Measurements from ENCODE around the gene LRRN3.

DNA sequence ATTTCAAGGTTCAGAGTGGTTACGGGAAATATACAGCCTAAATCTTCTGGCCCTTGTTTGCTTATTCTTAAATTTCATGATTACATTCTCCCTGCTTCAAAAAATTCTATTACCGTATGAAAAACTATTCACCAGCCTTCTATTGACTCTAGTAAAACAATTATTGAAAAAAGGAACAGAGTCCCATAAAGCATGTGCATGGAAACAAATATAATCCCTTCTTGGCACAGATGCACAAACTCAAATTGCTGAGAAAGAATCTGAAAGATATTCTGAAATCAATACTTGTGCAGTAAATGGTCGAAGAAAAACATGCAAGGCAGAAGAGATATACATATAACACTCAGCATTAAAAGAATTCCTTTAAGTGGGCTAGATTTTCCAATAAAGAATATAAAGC lies 83.6 kb downstream of the LRRN3 start:
- TF ChIP-seq, protein P1, sequence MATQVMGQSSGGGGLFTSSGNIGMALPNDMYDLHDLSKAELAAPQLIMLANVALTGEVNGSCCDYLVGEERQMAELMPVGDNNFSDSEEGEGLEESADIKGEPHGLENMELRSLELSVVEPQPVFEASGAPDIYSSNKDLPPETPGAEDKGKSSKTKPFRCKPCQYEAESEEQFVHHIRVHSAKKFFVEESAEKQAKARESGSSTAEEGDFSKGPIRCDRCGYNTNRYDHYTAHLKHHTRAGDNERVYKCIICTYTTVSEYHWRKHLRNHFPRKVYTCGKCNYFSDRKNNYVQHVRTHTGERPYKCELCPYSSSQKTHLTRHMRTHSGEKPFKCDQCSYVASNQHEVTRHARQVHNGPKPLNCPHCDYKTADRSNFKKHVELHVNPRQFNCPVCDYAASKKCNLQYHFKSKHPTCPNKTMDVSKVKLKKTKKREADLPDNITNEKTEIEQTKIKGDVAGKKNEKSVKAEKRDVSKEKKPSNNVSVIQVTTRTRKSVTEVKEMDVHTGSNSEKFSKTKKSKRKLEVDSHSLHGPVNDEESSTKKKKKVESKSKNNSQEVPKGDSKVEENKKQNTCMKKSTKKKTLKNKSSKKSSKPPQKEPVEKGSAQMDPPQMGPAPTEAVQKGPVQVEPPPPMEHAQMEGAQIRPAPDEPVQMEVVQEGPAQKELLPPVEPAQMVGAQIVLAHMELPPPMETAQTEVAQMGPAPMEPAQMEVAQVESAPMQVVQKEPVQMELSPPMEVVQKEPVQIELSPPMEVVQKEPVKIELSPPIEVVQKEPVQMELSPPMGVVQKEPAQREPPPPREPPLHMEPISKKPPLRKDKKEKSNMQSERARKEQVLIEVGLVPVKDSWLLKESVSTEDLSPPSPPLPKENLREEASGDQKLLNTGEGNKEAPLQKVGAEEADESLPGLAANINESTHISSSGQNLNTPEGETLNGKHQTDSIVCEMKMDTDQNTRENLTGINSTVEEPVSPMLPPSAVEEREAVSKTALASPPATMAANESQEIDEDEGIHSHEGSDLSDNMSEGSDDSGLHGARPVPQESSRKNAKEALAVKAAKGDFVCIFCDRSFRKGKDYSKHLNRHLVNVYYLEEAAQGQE (IDR thresholded peaks at IDR 0.05; ENCODE audit: unreplicated experiment): no peak
- TF ChIP-seq, protein P2, sequence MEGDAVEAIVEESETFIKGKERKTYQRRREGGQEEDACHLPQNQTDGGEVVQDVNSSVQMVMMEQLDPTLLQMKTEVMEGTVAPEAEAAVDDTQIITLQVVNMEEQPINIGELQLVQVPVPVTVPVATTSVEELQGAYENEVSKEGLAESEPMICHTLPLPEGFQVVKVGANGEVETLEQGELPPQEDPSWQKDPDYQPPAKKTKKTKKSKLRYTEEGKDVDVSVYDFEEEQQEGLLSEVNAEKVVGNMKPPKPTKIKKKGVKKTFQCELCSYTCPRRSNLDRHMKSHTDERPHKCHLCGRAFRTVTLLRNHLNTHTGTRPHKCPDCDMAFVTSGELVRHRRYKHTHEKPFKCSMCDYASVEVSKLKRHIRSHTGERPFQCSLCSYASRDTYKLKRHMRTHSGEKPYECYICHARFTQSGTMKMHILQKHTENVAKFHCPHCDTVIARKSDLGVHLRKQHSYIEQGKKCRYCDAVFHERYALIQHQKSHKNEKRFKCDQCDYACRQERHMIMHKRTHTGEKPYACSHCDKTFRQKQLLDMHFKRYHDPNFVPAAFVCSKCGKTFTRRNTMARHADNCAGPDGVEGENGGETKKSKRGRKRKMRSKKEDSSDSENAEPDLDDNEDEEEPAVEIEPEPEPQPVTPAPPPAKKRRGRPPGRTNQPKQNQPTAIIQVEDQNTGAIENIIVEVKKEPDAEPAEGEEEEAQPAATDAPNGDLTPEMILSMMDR (conservative IDR thresholded peaks at IDR 0.05; ENCODE audit: low read depth in 2 of 2): no peak
- TF ChIP-seq POLR2AphosphoS5 (IDR thresholded peaks at IDR 0.05; ENCODE audit: low read depth) (no peak), EZH2phosphoT487 (IDR thresholded peaks at IDR 0.05; ENCODE audit: unreplicated experiment) (no peak), EZH2 (IDR thresholded peaks at IDR 0.05; ENCODE audit: low read depth, unreplicated experiment) (no peak), CREB1 (CRISPR knock-in tag; IDR thresholded peaks at IDR 0.05; ENCODE audit: low read depth) (no peak), JUNB (IDR thresholded peaks at IDR 0.05; ENCODE audit: unreplicated experiment) (no peak), STAT1 (IDR thresholded peaks at IDR 0.05; ENCODE audit: unreplicated experiment) (no peak), NANOG (IDR thresholded peaks at IDR 0.05; ENCODE audit: borderline replicate concordance) (no peak), ZNF114 (CRISPR knock-in tag; IDR thresholded peaks at IDR 0.05) (no peak)
- TF ChIP-seq, protein P3, sequence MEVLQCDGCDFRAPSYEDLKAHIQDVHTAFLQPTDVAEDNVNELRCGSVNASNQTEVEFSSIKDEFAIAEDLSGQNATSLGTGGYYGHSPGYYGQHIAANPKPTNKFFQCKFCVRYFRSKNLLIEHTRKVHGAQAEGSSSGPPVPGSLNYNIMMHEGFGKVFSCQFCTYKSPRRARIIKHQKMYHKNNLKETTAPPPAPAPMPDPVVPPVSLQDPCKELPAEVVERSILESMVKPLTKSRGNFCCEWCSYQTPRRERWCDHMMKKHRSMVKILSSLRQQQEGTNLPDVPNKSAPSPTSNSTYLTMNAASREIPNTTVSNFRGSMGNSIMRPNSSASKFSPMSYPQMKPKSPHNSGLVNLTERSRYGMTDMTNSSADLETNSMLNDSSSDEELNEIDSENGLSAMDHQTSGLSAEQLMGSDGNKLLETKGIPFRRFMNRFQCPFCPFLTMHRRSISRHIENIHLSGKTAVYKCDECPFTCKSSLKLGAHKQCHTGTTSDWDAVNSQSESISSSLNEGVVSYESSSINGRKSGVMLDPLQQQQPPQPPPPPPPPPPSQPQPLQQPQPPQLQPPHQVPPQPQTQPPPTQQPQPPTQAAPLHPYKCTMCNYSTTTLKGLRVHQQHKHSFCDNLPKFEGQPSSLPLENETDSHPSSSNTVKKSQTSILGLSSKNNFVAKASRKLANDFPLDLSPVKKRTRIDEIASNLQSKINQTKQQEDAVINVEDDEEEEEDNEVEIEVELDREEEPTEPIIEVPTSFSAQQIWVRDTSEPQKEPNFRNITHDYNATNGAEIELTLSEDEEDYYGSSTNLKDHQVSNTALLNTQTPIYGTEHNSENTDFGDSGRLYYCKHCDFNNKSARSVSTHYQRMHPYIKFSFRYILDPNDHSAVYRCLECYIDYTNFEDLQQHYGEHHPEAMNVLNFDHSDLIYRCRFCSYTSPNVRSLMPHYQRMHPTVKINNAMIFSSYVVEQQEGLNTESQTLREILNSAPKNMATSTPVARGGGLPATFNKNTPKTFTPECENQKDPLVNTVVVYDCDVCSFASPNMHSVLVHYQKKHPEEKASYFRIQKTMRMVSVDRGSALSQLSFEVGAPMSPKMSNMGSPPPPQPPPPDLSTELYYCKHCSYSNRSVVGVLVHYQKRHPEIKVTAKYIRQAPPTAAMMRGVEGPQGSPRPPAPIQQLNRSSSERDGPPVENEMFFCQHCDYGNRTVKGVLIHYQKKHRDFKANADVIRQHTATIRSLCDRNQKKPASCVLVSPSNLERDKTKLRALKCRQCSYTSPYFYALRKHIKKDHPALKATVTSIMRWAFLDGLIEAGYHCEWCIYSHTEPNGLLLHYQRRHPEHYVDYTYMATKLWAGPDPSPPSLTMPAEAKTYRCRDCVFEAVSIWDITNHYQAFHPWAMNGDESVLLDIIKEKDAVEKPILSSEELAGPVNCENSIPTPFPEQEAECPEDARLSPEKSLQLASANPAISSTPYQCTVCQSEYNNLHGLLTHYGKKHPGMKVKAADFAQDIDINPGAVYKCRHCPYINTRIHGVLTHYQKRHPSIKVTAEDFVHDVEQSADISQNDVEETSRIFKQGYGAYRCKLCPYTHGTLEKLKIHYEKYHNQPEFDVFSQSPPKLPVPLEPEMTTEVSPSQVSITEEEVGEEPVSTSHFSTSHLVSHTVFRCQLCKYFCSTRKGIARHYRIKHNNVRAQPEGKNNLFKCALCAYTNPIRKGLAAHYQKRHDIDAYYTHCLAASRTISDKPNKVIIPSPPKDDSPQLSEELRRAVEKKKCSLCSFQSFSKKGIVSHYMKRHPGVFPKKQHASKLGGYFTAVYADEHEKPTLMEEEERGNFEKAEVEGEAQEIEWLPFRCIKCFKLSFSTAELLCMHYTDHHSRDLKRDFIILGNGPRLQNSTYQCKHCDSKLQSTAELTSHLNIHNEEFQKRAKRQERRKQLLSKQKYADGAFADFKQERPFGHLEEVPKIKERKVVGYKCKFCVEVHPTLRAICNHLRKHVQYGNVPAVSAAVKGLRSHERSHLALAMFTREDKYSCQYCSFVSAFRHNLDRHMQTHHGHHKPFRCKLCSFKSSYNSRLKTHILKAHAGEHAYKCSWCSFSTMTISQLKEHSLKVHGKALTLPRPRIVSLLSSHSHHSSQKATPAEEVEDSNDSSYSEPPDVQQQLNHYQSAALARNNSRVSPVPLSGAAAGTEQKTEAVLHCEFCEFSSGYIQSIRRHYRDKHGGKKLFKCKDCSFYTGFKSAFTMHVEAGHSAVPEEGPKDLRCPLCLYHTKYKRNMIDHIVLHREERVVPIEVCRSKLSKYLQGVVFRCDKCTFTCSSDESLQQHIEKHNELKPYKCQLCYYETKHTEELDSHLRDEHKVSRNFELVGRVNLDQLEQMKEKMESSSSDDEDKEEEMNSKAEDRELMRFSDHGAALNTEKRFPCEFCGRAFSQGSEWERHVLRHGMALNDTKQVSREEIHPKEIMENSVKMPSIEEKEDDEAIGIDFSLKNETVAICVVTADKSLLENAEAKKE (CRISPR knock-in tag; IDR thresholded peaks at IDR 0.05): no peak

Data from GM23338 (cell line).